RWPE1 (cell line): ENCODE measurements around the gene ALDH1L2.

Source experiments
- CTCF ChIA-PET: fragments of 350-600 bp; sonication (Branson Sonifier 250); formaldehyde crosslinking; extraction: SDS; loops from one replicate; lab custom pipeline; 2021; lab: Yijun Ruan, JAX
- POLR2A ChIA-PET: fragments of 400-600 bp; formaldehyde crosslinking; extraction: SDS; loops from one replicate; lab custom pipeline; 2020; ENCODE audit warnings: antibody characterized with exemption; ENCODE audit not compliant: low non-redundant PET; lab: Yijun Ruan, JAX
- DNase-seq: peaks from one replicate; pipeline ENCODE4 v3.0.0; 2012; ENCODE audit warnings: low spot score
- H3K27ac ChIP-seq: fragments of 450-650 bp; 2 replicates; pipeline ENCODE4 v1.5.1; 2017
- TF ChIP-seq, protein P1 (sequence below): fragments of 450-650 bp; conservative IDR thresholded peaks from 2 replicates; pipeline ENCODE4 v1.5.1; 2017; ENCODE audit warnings: low read depth, mild to moderate bottlenecking

ALDH1L2 gene

DNA sequence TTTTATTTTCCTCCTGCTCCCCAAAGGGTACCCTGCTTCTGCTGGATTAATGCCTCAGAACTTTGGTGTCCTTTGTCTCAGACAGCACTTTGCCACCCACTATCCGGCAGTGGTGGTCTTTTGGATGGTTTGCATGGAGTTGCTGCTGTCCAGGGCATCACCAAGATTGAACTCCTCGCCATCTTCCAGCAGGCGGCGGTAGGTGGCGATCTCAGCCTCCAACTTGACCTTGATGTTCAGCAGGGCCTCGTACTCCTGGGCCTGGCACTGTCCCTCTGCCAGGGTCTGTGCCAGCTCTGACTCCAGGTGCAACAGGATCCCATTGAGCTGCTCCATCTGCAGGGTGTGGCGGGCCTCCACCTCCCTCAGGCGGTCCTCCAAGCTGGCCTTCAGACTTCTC, 107.6 kb downstream of the ALDH1L2 start:
- ChIA-PET CTCF (no interaction called here), POLR2A (no interaction called here)
- no peak overlapping the region for H3K27ac ChIP-seq
- DNase-seq: no peak
- TF ChIP-seq, protein P1, sequence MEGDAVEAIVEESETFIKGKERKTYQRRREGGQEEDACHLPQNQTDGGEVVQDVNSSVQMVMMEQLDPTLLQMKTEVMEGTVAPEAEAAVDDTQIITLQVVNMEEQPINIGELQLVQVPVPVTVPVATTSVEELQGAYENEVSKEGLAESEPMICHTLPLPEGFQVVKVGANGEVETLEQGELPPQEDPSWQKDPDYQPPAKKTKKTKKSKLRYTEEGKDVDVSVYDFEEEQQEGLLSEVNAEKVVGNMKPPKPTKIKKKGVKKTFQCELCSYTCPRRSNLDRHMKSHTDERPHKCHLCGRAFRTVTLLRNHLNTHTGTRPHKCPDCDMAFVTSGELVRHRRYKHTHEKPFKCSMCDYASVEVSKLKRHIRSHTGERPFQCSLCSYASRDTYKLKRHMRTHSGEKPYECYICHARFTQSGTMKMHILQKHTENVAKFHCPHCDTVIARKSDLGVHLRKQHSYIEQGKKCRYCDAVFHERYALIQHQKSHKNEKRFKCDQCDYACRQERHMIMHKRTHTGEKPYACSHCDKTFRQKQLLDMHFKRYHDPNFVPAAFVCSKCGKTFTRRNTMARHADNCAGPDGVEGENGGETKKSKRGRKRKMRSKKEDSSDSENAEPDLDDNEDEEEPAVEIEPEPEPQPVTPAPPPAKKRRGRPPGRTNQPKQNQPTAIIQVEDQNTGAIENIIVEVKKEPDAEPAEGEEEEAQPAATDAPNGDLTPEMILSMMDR: no peak

- peak; percentile 61 for DNase-seq
- ChIA-PET CTCF (interaction anchor here (0.7 kb wide), 1 partner anchor 17 kb away, joined by 3 read pairs; no protein-coding TSS in a partner anchor), POLR2A (no interaction called here)
- TF ChIP-seq, protein P1: no peak
- no peak overlapping the region for H3K27ac ChIP-seq
Measured at GRCh38 chr12:104975587-104976343, 108.5 kb downstream of the ALDH1L2 start.

DNA sequence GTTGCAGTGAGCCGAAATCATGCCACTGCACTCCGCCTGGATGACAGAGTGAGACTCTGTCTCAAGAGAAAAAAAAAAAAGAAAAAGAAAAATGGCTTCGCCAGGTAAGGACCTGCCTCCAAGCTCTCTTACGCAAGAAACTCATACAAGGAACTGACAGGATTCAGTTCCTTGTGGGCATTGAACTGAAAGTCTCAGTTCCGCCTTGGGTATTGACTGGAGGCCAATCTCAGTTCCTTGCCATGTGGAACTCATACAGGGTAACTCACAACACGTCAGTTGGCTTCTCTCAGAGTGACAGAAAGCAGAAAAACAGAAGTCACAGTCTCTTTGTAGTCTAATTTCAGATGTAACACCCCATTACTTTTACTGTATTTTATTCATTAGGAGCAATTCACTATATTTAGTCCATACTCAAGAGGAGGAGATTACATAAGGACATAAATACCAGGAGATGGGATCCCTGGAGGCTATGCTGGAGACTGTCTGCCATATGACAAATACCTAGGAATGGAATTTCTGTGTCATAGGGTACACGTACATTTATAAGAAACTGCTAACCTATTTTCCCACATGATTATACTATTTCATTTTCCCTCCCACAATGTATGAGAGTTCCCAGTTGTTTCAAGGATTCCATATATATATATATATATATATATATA, 109.5 kb downstream of the ALDH1L2 start:
- DNase-seq: peak; percentile 38
- ChIA-PET CTCF (interaction anchor here (0.6 kb wide), 1 partner anchor 113 kb away, joined by 3 read pairs; no protein-coding TSS in a partner anchor), POLR2A (no interaction called here)
- TF ChIP-seq, protein P1: no peak
- no peak overlapping the region for H3K27ac ChIP-seq

GRCh38 chr12:104973250-104973649, 111.0 kb downstream of the ALDH1L2 start:
- H3K27ac ChIP-seq: no peak overlapping the region
- no peak for DNase-seq
- TF ChIP-seq, protein P1: no peak
- CTCF ChIA-PET: no interaction called here
- POLR2A ChIA-PET: no interaction called here

DNA sequence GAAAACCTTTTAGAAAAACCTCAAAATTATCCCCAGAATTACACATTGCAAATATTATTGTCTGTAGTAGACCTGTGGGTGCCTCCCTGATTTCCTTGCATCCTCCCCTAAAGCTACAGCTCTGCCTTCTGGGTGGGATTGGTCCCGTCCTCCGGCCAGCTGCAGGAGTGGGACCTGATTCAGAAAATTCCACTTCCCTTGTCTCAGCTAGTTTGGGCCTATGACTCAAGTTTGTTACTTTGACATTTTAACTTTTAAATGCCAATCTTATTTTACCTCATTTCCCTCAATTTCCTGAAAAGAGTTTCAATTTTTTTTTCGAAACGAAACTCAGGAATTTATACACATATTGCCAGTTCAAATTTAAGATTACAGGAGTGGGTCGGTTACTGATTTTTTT, 113.0 kb downstream of the ALDH1L2 start:
- no peak for DNase-seq
- CTCF ChIA-PET: interaction anchor here (0.6 to 0.7 kb wide), 2 partner anchors 9 to 1089 kb away, joined by 5 to 7 read pairs; no protein-coding TSS in a partner anchor
- TF ChIP-seq, protein P1: no peak

More for the DNA sequence above, 113.0 kb downstream of the ALDH1L2 start:
- no peak overlapping the region for H3K27ac ChIP-seq
- POLR2A ChIA-PET: no interaction called here
